Activated naive CD8-positive, alpha-beta T cell treated with anti-CD3 and anti-CD28 coated beads, Interleukin-2, amount 50 U/mL, for 16 hours (primary cell): Measurements from ENCODE around the gene PSMG4.

Experiments
- DNase-seq: peaks from one replicate; pipeline ENCODE4 v3.0.0-alpha.2; 2020; ENCODE audit warnings: low read depth, low spot score

PSMG4 gene

DNA sequence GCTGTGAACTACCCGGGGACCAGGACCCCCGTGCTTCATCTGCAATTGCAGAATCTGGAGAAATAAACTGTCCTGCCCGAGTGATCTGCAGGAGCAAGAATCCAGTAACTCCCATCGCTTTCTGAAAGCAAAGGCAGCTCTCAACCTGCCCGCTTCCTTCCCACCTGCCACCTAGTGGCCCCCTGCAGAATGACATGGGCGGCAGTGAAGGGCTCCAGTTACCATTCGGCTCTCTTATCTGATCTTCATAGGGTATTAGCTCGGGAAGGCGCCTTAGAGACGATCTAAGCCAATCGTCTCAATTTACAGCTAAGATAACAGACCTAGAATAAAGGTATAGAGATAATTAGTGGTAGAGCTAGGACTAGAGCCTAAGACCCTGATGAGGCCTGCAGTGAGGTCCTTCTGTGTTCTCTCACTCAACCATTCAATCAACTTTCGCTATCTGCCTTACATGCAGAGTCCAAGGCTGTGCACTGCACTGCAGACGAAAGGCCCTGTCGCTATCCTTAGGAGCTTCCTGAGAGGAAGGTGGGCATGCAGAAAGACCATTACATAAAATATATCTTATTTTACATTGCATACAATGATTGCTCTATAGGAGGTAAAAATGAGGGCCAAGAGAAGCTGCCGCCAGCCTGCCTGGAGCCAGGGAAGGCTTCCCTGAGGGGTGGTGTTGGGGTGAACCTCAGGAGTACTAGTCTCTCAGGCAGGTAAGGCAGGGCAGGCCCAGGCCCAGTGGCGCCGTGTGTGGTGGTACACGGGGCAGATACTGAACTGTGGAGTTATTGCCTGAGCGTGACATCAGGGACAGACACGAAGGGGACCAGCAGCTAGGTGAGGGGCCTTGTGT lies 7.1 kb upstream of the PSMG4 start:
- DNase-seq, result peak; percentile 53

DNA sequence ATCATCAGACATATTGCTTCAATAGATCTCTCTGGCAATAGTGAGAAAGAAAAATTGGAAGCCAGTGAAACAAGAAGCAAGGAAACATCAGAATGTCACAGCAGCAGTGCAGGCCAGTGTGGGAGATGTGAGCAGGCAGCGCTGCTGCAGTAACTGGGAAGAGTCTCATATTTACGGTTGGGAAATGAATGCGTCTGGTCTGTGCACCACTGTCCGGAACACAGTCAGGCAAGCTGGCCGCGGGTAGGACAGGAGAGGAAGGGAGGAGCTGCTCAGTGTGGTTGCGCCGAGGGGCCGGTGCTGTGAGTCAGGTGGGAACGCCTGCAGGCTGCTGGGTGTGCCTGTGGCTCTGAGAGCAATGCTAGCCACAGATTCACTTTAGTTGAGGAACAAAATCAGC lies 6.4 kb upstream of the PSMG4 start:
- DNase-seq, result no peak

DNA sequence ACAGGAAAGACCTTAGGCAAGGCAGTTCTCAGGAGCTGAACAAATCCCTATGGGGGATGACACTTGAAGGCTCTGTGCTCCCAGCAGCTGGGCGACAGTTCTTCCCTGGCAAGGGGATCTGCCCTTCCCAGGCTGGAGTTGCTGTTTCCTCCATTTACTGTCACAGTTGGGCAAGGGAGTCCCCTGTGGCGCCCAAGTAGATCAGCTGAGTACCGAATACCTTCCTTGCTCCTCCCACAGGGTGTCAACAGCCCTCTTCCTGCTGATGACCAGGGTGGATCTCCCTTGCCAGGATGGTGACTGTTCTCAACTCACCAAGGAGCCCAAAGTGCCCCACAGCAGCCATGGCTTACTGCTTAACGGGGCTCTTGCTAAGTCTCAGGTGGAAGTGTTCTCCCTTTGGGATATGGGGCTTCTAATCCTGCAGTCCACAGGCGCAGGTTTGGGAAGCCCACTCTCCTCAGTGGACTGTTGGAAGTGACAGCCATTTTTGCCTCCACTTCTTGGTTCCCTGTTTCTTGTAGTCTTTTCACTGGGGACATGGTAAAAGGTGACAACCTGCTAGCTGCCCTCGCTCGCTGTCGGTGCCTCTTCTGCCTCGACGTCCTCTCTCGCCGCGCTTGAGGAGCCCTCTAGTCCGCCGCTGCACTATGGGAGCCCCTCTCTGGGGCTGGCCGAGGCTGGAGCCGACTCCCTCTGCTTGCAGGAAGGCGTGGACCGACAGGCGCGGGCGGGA lies 5.7 kb upstream of the PSMG4 start:
- DNase-seq, result no peak

DNA sequence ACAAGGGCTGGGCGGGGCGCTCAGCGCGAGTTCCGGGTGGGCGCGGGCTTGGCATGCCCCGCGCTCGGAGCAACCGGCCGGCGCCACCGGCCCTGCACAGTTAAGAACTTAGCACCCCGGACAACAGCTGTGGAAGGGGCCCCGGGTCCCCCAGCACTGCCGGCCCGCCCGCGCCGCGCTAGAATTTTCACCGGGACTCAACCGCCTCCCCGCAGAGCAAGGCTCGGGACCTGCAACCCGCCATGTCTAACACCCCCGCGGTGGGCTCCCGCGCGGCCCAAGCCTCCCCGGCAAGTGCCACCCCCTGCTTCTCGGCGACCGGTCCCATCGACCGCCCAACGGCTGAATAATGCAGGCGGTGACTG lies 5.2 kb upstream of the PSMG4 start:
- DNase-seq, result no peak

DNA sequence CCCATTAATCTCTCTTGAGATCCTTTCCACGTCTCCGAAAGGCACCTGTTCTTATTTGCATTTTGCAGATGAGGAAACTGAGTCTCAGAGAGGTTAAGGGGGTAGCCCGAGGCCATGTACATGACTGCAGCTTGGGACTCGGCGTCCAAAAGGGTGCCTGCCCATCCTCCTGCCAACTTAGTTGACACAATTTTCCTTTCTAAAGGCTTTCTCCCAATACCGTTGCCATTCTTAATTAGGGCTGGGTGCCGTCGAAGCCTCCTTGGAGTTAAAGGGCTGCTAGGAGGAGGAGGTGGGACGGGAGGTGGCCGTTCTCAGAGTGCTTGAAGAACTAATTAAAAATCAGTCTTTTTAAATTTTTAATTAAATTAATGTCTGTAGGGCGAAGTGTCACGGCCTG lies 546 bp upstream of the PSMG4 start:
- DNase-seq, result no peak

DNA sequence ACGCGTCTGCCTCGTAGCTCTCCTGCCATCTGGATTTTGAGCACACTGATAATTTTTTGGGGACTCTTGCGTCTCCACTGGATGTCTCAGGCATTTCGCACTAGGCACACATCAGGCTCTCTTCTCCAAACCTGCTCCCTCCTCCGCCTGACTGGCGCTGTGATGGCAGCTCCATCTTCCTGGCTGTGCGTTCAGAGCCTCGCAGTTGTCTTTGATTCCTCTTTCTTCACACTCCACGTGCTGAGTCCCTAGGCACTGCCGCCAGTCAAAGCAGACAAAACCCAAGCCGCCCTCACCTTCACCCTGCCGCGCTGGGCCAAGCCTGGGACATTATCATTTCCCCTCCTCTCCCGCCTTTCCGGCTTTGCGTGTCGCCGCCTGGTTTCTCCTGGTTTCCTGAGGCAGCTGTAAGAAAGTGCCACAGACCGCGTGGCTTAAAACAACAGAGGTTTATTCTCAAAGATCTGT lies 778 bp downstream of the PSMG4 start:
- DNase-seq, result no peak

DNA sequence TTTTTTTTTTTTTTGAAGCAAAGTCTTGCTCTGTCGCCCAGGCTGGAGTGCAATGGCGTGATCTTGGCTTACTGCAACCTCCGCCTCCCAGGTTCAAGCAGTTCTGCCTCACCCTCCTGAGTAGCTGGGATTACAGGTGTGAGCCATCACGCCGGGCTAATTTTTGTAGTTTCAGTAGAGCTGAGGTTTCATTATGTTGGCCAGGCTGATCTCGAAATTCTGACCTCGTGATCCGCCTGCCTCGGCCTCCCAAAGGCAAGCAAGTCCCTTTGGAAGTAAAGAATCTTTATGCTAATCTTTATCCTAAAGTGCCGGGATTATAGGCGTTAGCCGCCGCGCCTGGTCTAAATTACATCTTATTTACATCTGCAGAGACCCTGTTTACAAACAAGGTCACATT lies 1.5 kb downstream of the PSMG4 start:
- no peak for DNase-seq

DNA sequence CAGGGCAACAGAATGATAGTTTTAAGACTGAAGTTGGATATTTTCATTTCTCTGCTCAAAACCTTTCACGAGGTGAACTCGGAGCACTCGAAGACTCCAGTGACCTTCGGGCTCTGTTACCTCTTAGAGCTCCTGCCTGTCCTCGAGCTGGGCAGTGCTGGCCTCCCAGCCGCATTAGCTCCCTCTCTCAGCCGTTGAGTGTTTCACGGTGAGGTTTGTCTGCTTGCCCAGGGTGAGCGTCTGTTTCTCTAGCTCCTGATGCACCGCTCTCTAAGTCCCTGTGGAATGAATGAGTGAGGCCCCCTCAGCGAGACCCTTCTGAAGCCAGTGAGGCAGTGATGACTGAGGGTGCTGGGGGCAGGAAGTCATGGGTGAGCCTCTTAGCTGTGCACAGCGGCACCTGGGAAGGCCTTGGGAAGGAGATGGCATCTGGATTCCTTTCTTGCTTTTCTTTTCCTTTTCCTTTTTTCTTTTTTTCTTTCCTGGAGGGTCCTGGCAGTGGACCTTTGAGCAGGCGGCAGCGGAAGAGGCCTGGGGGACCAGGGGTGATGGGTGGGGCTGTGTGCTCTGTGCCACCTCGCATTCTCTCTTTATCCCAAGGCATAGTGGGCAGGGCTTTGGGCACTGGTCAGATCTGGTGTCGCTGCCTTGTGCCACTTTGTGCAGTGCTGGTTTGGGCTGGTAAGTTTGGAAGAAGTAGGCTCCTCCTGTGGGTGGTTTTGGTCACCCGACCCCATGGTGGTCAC lies 2.2 kb downstream of the PSMG4 start:
- no peak for DNase-seq

DNA sequence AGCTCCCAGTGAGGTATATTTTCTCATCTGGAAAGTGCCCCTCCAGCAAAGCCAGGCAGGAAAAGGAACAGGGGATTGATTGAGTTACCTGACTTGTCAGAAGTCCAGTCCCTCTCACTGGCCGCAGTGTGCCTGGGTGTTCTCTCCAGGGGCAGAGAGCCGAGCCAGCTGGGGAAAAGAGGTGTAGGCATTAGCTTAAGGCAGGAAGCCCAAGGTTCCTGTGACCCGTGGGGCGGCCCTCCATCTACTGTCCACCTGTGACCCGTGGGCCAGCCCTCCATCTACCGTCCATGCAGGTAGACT lies 2.7 kb downstream of the PSMG4 start:
- DNase-seq, result no peak

DNA sequence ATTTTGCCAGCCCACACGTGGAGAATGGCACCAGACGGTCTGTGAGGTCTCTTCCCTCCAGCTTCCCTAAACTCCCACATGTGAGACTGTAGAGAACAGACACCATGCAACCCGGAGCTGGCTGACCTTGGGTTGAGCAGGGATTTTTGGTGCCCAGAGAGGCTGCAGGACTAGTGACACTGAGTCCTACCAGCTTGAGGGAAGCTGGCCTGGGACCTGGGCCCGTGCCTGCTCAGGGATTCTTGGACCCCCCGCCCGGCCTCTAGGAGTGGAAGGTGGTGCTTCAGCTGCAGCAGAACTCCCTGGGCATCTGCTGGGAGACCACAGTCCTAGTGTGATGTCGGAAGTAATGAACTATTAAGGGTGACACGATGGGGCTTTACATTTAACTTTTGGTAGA lies 3.2 kb downstream of the PSMG4 start:
- no peak for DNase-seq

DNA sequence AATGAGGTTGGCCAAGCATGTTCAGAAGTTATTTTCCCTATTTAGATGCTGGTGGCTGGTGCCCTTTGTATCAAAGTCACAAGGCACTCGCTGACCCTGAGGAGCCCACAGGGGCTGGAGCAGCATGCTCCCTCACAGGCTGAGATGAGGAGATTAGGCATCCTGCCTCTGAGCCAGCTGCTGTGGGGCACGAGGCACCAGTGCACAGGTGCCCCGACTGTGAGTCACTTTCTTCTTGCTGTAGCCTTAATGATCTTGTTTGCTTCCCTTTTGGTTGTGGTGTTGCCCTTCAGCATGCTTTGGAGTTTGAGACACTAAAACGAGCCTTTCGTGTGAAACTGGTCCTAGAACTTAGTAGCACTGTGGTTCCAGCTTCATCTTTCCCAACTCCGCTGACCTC lies 4.3 kb downstream of the PSMG4 start:
- no peak for DNase-seq

DNA sequence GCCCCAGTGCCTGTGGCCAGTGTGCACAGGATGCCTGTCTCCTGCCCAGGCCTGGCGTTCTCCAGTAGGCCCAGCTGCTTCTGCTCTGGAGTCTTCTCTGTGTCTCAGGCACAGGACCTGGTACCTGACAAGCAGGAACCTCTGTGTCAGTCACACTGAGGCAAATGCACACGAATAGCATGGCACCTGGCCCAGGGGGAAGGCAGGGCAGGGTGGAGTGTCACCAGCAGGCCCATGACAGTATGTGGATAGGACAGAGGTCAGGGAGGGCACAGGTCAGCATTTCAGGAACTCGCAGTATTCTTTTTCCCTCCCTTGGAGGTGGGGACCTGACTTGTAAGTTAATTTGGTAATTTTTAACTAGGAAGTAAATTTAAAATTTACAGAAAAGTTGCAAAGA lies 5.6 kb downstream of the PSMG4 start:
- no peak for DNase-seq

DNA sequence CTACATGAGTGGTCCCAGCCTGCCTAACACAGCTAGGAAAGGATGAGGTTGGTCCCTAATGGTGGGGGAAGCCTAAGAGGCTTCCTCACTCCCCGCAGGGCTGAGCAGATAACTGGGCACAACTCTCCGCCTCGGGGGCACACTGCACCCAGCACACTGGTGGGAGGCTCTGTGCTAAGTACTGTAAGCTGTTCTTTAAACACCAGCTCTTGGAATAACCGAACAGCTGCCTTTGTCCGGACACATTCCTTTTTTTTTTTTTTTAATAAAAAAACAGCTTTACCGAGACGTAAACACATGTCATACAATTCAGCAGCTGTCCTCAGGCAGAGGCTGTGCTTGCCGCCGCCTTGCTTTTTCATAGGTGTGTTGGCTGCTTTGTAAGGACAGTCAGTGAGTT lies 6.9 kb downstream of the PSMG4 start:
- no peak for DNase-seq

DNA sequence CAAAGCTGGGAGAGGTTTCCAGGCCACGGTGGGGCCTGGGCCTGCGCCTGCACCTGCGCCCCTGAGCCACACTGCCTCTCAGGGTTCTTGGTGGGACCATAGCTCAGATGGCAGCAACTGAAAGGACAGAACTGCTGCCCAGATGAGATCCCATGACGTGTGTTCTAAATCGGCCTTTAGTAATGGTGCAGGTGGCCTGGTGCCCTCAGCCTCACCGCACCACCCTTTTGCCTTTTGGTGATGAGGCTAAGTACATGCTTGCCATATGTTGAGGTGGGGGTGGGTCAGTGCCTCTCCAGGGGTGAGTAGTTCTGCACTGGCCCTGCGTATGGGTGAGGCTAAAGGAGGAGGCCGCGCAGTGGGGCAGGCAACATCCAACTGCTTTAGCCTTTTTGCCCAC lies 7.4 kb downstream of the PSMG4 start:
- no peak for DNase-seq

DNA sequence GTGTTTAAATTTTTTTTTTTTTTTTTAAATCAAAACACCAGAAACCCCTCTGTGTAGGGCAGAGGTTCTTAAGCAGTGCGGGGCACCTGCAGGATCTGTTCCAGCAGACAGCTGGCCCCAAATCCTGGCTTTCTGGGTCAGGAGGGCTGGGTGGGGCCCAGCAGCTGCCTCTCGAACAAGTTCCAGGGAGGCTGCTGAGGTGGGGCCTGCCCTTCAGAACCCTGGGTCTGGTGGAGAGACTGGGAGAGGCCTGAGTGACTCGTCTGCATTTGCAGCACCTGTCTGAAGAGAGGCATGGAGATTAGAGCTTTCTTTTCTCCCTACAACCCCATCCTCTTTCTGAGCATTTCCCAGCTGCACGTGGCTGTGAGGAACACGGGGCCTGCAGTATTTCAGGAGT lies 8.4 kb downstream of the PSMG4 start:
- DNase-seq, result no peak

DNA sequence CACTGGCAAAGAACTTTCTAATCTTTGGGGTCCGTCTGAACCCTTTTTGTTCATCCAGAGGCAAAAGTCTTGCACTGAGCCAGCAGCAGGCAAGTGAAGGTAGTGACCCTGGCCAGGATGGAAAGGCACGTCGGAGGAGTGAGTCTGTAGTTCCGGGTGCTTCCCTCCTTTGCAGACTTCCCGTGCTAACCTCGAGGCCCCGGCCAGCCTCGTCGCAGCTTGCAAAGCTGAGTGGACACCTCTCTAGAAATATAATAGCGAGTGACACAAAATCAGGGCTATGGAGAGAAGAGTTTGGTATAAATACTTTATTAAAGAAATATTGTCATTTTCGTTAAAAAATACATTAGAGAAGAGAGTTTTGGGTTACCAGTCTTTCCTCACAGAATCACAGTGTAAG lies 9.9 kb downstream of the PSMG4 start:
- no peak for DNase-seq

DNA sequence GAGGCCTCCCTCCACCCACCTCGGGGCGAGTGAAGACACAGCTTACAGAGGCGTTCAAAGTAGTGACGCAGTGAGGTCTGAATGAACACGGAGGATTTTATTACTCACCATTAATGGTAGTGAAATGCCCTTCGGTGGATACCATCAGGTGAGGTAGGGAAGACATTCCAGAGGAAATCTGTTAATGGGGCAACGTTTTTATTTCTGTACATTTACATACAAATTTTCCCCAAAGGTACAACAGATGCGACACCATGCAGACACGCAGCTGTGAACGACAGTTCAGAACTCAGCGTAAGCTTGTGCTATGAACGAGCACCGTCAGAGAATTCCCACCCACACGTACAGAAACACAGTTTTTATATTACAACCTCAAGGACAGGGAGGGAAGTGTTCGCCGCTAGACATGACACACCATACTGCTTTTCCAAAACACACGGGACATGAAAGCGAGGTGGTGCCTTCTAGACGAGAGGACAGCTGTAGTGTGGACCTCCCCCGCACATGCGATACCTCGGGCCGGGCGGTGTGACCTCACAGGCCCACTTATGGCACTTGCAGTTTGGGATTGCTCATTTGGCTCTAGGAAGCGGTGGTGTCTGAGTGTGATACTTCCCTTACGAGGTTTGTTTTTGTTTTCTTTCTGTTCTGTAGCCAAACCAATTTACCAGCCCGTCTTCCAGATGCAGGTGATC lies 10.7 kb downstream of the PSMG4 start:
- DNase-seq, result no peak

DNA sequence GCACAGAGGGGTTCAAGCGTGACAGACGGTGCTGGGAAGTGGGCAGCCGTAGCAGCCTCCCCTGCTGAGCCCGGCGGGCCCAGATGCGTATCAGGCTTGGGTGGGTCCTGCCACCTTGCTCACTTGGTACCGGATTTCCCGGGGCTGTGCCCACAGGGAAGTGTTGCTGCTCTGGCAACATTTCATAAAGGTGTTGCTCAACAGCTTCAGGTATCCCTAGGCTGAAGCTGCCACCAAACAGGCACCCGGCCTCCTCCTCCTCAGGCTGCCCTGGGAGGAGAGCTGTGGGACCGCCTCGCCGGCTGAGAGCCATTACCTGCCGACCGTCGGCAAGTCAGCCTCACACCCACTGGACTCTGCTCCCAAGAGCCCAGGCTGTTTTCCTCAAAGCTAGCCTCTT lies 11.5 kb downstream of the PSMG4 start:
- DNase-seq, result no peak

DNA sequence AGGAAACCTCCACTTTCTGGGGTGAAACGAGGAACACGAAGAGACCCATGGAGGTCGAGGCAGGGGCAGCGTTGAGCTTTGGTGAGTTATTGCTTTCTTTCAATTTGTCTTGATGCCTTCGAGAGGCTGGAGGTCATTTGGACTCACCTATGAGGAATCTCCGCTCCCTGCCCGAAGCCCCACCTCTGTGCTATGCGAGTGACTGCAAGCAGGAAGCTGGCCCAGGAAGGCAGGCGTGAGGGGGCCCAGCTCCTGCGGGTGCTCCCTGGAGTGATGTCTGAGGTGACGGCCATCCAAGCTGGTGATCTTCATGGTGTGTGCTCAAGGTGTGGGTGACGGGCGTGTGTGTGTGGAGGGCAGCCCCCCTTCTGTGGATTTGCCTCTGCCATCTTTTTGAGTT lies 13.0 kb downstream of the PSMG4 start:
- DNase-seq, result no peak

DNA sequence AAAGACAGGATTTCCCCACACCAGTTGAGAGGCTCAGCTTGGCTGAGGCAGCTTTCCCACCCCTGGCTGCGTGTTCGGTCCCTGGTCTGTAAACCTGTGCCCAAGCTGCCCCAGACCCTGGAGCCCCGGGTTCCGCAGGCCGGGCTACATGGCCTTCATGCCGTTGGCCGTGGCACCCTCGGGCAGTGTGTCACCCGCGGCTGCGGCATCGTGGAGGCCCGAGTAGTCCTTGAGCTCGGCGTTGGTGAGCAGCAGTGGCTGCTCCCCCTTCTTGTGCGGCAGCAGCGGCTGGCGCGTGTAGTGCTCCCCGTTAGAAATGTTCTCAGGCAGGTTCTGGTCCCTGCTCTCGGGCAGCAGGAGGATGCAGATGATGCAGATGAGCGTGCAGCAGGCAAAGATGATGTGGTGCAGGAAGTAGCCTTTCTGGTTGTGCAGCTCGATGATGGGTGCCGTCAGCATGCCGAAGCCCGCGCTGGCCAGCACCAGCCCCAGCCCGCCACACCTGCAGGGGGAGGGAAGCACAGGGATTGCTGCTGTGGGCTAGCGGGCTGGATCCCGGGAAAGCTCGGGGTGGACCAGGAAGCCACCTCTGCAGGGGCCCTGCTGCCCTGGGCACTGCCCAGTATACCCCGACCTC lies 14.3 kb downstream of the PSMG4 start:
- no peak for DNase-seq

DNA sequence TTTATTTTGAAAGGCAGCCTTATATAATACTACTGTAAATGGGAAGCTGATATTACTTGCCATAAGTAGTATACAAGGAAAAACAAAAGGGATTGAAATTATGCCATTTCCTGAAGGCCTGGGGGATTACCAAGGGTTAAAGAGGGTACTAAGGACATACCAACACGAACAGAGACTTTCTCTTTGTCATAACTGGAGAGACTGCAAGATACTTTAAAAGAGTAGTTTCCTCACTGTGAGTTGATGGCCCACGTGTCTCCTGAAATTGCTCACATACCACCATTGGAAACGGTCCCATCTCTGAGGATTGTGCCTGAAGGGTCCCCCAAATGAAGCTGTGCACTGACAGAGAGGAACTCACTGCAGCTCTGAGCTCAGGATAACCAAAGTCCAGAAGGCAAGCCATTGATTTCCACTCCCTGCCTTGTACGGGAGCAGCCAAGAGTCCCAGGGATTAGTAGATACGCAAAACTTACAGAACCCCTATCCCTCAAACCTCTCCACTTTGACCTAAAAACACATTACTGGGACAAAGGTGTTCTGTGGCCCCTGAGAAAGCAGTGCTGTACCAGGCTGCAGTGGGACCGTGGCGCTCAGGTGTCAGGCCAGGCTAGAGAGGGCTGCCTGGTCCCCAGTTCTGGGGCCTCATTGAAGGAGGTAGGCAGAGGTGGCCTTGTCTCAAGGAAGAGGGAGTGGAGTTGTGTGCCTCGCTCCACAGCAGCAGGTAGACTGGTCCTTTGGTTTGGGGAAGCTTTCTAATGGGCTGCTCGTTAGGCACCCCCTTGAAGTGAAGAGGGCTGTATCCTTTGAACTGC lies 15.2 kb downstream of the PSMG4 start:
- DNase-seq, result no peak
